Osteocyte (in vitro differentiated cells): ENCODE data around the gene PGAM2. TPM values are rescaled to one million over a fixed set of nuclear protein-coding genes. Genes with fewer than 3 reads are reported as not detected.
A peak's percentile ranks its signal among the peaks of the same experiment; 100 is the strongest.

ENCODE experiments used
- DNase-seq: peaks from one replicate; pipeline ENCODE4 v3.0.0; 2021; ENCODE audit warnings: mixed read lengths; ENCODE audit not compliant: unreplicated experiment; ENCODE audit errors: extremely low spot score
- H3K27ac Mint-ChIP-seq: one replicate; pipeline ENCODE4 v1.8.0; 2021; ENCODE audit warnings: mild to moderate bottlenecking, mixed read lengths; ENCODE audit not compliant: unreplicated experiment
- H3K27me3 Mint-ChIP-seq: one replicate; pipeline ENCODE4 v1.8.0; 2021; ENCODE audit warnings: mixed read lengths; ENCODE audit not compliant: unreplicated experiment
- H3K36me3 Mint-ChIP-seq: one replicate; pipeline ENCODE4 v1.8.0; 2021; ENCODE audit warnings: mixed read lengths; ENCODE audit not compliant: unreplicated experiment
- H3K4me1 Mint-ChIP-seq: one replicate; pipeline ENCODE4 v1.8.0; 2021; ENCODE audit warnings: mixed read lengths; ENCODE audit not compliant: unreplicated experiment
- H3K4me3 Mint-ChIP-seq: one replicate; pipeline ENCODE4 v1.8.0; 2021; ENCODE audit warnings: mild to moderate bottlenecking, moderate library complexity, mixed read lengths; ENCODE audit not compliant: unreplicated experiment
- H3K9me3 Mint-ChIP-seq: one replicate; pipeline ENCODE4 v1.8.0; 2021; ENCODE audit warnings: mixed read lengths; ENCODE audit not compliant: unreplicated experiment
- total RNA-seq: library from RNA; stranded (reverse); gene quantifications from 2 replicates; pipeline ENCODE4 v1.2.1, GENCODE V29; 2021
- TF ChIP-seq, protein P1 (sequence below): fragments of 200-600 bp; sonication (generic); IDR thresholded peaks from 2 replicates; pipeline ENCODE4 v1.5.0; 2021; ENCODE audit warnings: antibody characterized with exemption, mild to moderate bottlenecking, moderate library complexity

The PGAM2 gene
- total RNA-seq, 1 donor from 2014 or later = 0.97 TPM

GRCh38 chr7:44073664-44074348 lies 8.4 kb upstream of the PGAM2 start:
- DNase-seq = no peak
- Mint-ChIP-seq H3K36me3 (peaks cover 21% of the 10 kb centered on the region), H3K4me1 (peaks cover 23% of the 10 kb centered on the region), H3K9me3 (no peaks in the 10 kb centered on the region), H3K27ac (peak overlapping the region; percentile 14), H3K4me3 (no peak overlapping the region), H3K27me3 (no peaks in the 10 kb centered on the region)
- TF ChIP-seq, protein P1, sequence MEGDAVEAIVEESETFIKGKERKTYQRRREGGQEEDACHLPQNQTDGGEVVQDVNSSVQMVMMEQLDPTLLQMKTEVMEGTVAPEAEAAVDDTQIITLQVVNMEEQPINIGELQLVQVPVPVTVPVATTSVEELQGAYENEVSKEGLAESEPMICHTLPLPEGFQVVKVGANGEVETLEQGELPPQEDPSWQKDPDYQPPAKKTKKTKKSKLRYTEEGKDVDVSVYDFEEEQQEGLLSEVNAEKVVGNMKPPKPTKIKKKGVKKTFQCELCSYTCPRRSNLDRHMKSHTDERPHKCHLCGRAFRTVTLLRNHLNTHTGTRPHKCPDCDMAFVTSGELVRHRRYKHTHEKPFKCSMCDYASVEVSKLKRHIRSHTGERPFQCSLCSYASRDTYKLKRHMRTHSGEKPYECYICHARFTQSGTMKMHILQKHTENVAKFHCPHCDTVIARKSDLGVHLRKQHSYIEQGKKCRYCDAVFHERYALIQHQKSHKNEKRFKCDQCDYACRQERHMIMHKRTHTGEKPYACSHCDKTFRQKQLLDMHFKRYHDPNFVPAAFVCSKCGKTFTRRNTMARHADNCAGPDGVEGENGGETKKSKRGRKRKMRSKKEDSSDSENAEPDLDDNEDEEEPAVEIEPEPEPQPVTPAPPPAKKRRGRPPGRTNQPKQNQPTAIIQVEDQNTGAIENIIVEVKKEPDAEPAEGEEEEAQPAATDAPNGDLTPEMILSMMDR = no peak

DNA sequence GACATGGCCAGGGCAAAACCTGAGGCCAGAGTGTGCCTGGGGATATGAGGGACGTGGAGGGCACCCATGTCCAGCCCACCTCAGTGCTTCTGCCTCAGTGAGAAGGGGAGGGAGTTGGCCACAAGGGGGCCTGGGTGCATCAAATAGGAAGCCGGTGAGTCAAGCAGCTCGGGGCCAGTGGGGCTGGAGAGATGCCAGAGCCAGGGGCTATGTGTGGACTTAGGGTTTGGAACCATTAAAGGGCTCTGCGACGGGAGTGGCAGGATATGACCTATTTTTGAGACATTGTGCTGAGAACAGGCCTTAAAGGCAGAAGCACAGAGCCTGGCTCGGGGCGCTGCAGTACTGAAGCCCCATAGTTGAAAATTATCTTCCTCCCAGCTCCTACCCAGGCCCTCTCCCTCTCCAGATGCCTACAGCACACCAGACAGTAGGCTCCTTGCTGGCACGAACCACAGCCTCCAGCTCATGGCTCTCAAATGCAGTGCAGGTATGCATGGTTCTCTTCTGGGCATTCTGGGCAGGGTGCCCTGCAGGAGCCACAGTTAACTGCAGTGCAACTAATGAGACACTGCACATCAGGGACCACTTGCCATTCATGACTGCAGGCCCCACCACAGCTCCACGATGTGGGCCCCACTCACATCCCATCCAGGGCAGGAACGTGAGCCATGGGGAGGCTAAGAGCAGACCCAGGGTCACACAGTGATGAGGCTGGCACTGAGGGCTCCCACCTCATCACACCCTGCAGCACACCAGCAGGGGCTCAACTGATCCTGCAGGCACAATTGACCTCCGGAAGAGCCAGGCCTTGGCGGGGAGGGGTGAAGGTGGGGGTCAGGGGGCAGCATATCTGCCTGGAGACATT lies 7.2 kb upstream of the PGAM2 start:
- TF ChIP-seq, protein P1 = peak; percentile 88
- Mint-ChIP-seq H3K4me3 (no peak overlapping the region), H3K36me3 (peaks cover 10% of the 10 kb centered on the region), H3K27me3 (no peaks in the 10 kb centered on the region), H3K27ac (peak overlapping the region; percentile 66), H3K4me1 (peaks cover 21% of the 10 kb centered on the region), H3K9me3 (no peaks in the 10 kb centered on the region)
- peak; percentile 92 for DNase-seq

GRCh38 chr7:44071726-44072363 lies 6.5 kb upstream of the PGAM2 start:
- TF ChIP-seq, protein P1 = no peak
- H3K27me3 Mint-ChIP-seq = no peaks in the 10 kb centered on the region
- no peak overlapping the region for H3K27ac Mint-ChIP-seq
- H3K36me3 Mint-ChIP-seq = peaks cover 4% of the 10 kb centered on the region
- peaks cover 21% of the 10 kb centered on the region for H3K4me1 Mint-ChIP-seq
- no peak overlapping the region for H3K4me3 Mint-ChIP-seq
- H3K9me3 Mint-ChIP-seq = no peaks in the 10 kb centered on the region
- DNase-seq = no peak

DNA sequence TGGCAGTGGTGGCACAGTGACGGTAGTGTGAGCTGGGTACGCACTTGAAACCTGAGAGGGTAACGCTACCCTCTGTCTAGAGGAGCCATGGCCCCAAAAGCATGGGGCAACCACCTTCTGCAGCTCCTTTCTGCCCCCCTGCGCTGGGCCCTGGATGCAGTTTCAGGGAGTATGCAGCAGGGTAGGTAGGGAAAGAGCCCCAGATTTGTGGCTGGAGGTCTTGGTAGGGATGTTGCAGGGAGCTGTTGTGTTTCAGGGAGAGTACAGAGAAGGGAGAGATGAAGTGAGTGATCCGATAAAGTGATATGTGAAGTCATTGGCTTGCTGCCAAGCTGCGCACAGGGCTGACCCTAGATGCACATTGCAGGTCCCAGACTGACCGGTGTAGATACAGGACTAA lies 2.7 kb upstream of the PGAM2 start:
- H3K4me1 Mint-ChIP-seq = peaks cover 16% of the 10 kb centered on the region
- H3K36me3 Mint-ChIP-seq = no peaks in the 10 kb centered on the region
- TF ChIP-seq, protein P1 = no peak
- H3K9me3 Mint-ChIP-seq = no peaks in the 10 kb centered on the region
- no peak for DNase-seq
- H3K4me3 Mint-ChIP-seq = no peak overlapping the region
- H3K27me3 Mint-ChIP-seq = no peaks in the 10 kb centered on the region
- no peak overlapping the region for H3K27ac Mint-ChIP-seq
